Naive thymus-derived CD4-positive, alpha-beta T cell (primary cell): Measurements from ENCODE around the gene CDK3. TPM values are rescaled to one million over a fixed set of nuclear protein-coding genes. Genes with fewer than 3 reads are reported as not detected.

Experiments used
- ATAC-seq: fragments of 150-1000 bp; cut with Tn5 transposase; 2 replicates; pipeline ENCODE4 v1.10.0; 2021; ENCODE audit warnings: mild to moderate bottlenecking, moderate library complexity
- CTCF ChIA-PET: fragments of 350-600 bp; sonication (Branson Sonifier 250); formaldehyde crosslinking; loops from one replicate; lab custom pipeline; 2021; ENCODE audit warnings: antibody characterized with exemption; lab: Charles Lee
- POLR2A ChIA-PET: fragments of 350-600 bp; sonication (Branson Sonifier 250); formaldehyde crosslinking; loops from one replicate; lab custom pipeline; 2021; ENCODE audit warnings: antibody characterized with exemption, inconsistent platforms; lab: Charles Lee
- DNase-seq, 9 donors: peaks; one replicate each; pipeline versions ENCODE4 v3.0.0 to v3.0.0-alpha.2; 2020 to 2022; ENCODE audit warnings: mixed read lengths in 1 of 9
- H3K27ac ChIP-seq: one replicate; pipeline ENCODE4 v1.7.0; 2013; ENCODE audit warnings: mild to moderate bottlenecking, low read depth, low read length, moderate library complexity
- H3K27me3 ChIP-seq, 2 donors: one replicate each; pipeline ENCODE4 v1.7.0; 2013; ENCODE audit warnings: low read length in 2 of 2, mild to moderate bottlenecking in 2 of 2, moderate library complexity in 2 of 2; ENCODE audit not compliant: control insufficient read depth in 2 of 2, insufficient read depth in 2 of 2
- H3K36me3 ChIP-seq, 3 experiments: 1 replicate in 2 of 3; 2 replicates in 1 of 3; pipeline ENCODE4 v1.7.0; 2013; ENCODE audit warnings: low read length in 3 of 3, mild to moderate bottlenecking in 3 of 3, moderate library complexity in 1 of 3; ENCODE audit not compliant: insufficient read depth in 3 of 3, control insufficient read depth in 2 of 3
- H3K4me1 ChIP-seq, 2 donors: one replicate each; pipeline ENCODE4 v1.7.0; 2013; ENCODE audit warnings: low read length in 2 of 2, mild to moderate bottlenecking in 2 of 2, moderate library complexity in 1 of 2; ENCODE audit not compliant: control insufficient read depth in 2 of 2, insufficient read depth in 2 of 2
- H3K4me3 ChIP-seq: 2 replicates; pipeline ENCODE4 v1.7.0; 2013; ENCODE audit warnings: mild to moderate bottlenecking, low read length
- H3K9me3 ChIP-seq, 3 experiments: 1 replicate in 2 of 3; 2 replicates in 1 of 3; pipeline ENCODE4 v1.7.0; 2013; ENCODE audit warnings: low read length in 3 of 3; ENCODE audit not compliant: control insufficient read depth in 2 of 3
- H3K27ac Mint-ChIP-seq, 9 donors: one replicate each; pipeline ENCODE4 v1.8.0; 2020 to 2022; ENCODE audit warnings: mixed read lengths in 9 of 9, mild to moderate bottlenecking in 8 of 9, moderate library complexity in 5 of 9, inconsistent platforms in 2 of 9
- H3K27me3 Mint-ChIP-seq, 5 donors: one replicate each; pipeline ENCODE4 v1.8.0; 2021 to 2022; ENCODE audit warnings: mixed read lengths in 5 of 5, mild to moderate bottlenecking in 1 of 5
- H3K36me3 Mint-ChIP-seq, 5 donors: one replicate each; pipeline ENCODE4 v1.8.0; 2020 to 2022; ENCODE audit warnings: mixed read lengths in 5 of 5, mild to moderate bottlenecking in 3 of 5, inconsistent platforms in 1 of 5
- H3K4me1 Mint-ChIP-seq, 7 donors: one replicate each; pipeline ENCODE4 v1.8.0; 2020 to 2022; ENCODE audit warnings: mixed read lengths in 7 of 7, mild to moderate bottlenecking in 3 of 7, inconsistent platforms in 1 of 7
- H3K4me3 Mint-ChIP-seq, 10 donors: one replicate each; pipeline ENCODE4 v1.8.0; 2020 to 2022; ENCODE audit warnings: mild to moderate bottlenecking in 10 of 10, mixed read lengths in 10 of 10, moderate library complexity in 6 of 10, inconsistent platforms in 2 of 10
- H3K9me3 Mint-ChIP-seq, 11 donors: one replicate each; pipeline ENCODE4 v1.8.0; 2020 to 2022; ENCODE audit warnings: mixed read lengths in 11 of 11, mild to moderate bottlenecking in 4 of 11, inconsistent platforms in 1 of 11, moderate library complexity in 1 of 11
- intact Hi-C, 2 donors: fragments of 100-400 bp; cut with micrococcal nuclease; formaldehyde crosslinking; loops; one replicate each; pipeline ENCODE4 v1.15.1; 2023
- polyA plus RNA-seq, 2 donors: library from polyadenylated mRNA; unstranded; fragments of 300-500 nt; fragmentation: Illumina TruSeq; gene quantifications; one replicate each; pipeline ENCODE4 v1.2.3, GENCODE V29; 2021
- total RNA-seq, 6 experiments: library from RNA in 5 of 6; stranded (reverse) in 5 of 6; gene quantifications; 1 replicate in 5 of 6; 2 replicates in 1 of 6; pipeline ENCODE4 v1.2.3 and lab custom pipeline; 2021 to 2026

Gene CDK3
- total and polyA plus RNA-seq, 7 experiments from 2014 or later = 0.28 to 9.9 (median 7.2) TPM

- Mint-ChIP-seq H3K27me3 (no peaks in the 10 kb centered on the region), H3K27ac (peak overlapping the region in 5 of 9 donors; percentile 4 to 85 (median 45)), H3K4me1 (peaks cover 14 to 24% (median 14%) of the 10 kb centered on the region in 7 donors), H3K9me3 (no peaks in the 10 kb centered on the region), H3K4me3 (peak overlapping the region in 2 of 10 donors; percentile 11 to 34), H3K36me3 (peaks cover 0 to 3% (median 0%) of the 10 kb centered on the region in 5 donors)
- intact Hi-C loops = no loop called here
- Histone ChIP-seq H3K36me3 (peaks cover 0 to 2% (median 0%) of the 10 kb centered on the region in 3 experiments), H3K4me3 (no peak overlapping the region), H3K27me3 (no peaks in the 10 kb centered on the region), H3K27ac (no peak overlapping the region), H3K4me1 (peaks cover 9 to 12% of the 10 kb centered on the region in 2 donors), H3K9me3 (no peaks in the 10 kb centered on the region)
- CTCF ChIA-PET = interaction anchor here (0.6 to 2.1 kb wide), 4 partner anchors 76 to 366 kb away, joined by 3 to 6 read pairs (median 4); no protein-coding TSS in a partner anchor
- POLR2A ChIA-PET = interaction anchor here (0.7 to 2.5 kb wide), 4 partner anchors 18 to 117 kb away, joined by 3 to 10 read pairs (median 4); no protein-coding TSS in a partner anchor
- no peak for ATAC-seq
- DNase-seq = no peak
Measured at GRCh38 chr17:75998327-75998795, 2.3 kb upstream of the CDK3 start.

- Histone ChIP-seq H3K36me3 (no peaks in the 10 kb centered on the region), H3K27me3 (no peaks in the 10 kb centered on the region), H3K4me3 (no peak overlapping the region), H3K27ac (no peak overlapping the region), H3K4me1 (peaks cover 9 to 12% of the 10 kb centered on the region in 2 donors), H3K9me3 (no peaks in the 10 kb centered on the region)
- ATAC-seq (peak; percentile 77), DNase-seq (peak; percentile 27 to 76 (median 56))
- intact Hi-C loops = loop anchor here in 1 of 2 donors (1.0 kb wide), 1 partner anchor 299 kb away; no protein-coding TSS in a partner anchor
- Mint-ChIP-seq H3K4me1 (peaks cover 14 to 25% (median 14%) of the 10 kb centered on the region in 7 donors), H3K36me3 (peaks cover 0 to 3% (median 0%) of the 10 kb centered on the region in 5 donors), H3K4me3 (no peak overlapping the region), H3K9me3 (peaks cover 0 to under 1% (median 0%) of the 10 kb centered on the region in 11 donors), H3K27me3 (no peaks in the 10 kb centered on the region), H3K27ac (peak overlapping the region in 1 of 9 donors; percentile 43)
- POLR2A ChIA-PET = interaction anchor here (0.5 kb wide), 1 partner anchor 142 kb away, joined by 3 read pairs; no protein-coding TSS in a partner anchor
- CTCF ChIA-PET = interaction anchor here (1.0 to 2.9 kb wide), 7 partner anchors 10 to 427 kb away, joined by 3 to 12 read pairs (median 3); partner anchors contain the start of gene UBALD2
Measured at GRCh38 chr17:76000016-76000754, 470 bp upstream of the CDK3 start.

- Mint-ChIP-seq H3K4me3 (no peak overlapping the region), H3K27me3 (no peaks in the 10 kb centered on the region), H3K9me3 (peaks cover 0 to 3% (median 0%) of the 10 kb centered on the region in 11 donors), H3K4me1 (peaks cover 7 to 18% (median 11%) of the 10 kb centered on the region in 7 donors), H3K36me3 (peaks cover 0 to 4% (median under 1%) of the 10 kb centered on the region in 5 donors), H3K27ac (peak overlapping the region in 1 of 9 donors; percentile 31)
- no peak overlapping the region for H3K27ac ChIP-seq
- no peaks in the 10 kb centered on the region for H3K9me3 ChIP-seq
- CTCF ChIA-PET = interaction anchor here (1.0 to 2.9 kb wide), 4 partner anchors 8 to 96 kb away, joined by 3 to 12 read pairs (median 7); no protein-coding TSS in a partner anchor
- intact Hi-C loops = no loop called here
- no peaks in the 10 kb centered on the region for H3K27me3 ChIP-seq
- no peak for DNase-seq
- POLR2A ChIA-PET = no interaction called here
- no peak overlapping the region for H3K4me3 ChIP-seq
- no peaks in the 10 kb centered on the region for H3K36me3 ChIP-seq
- no peak for ATAC-seq
- H3K4me1 ChIP-seq = peaks cover 5% of the 10 kb centered on the region in 2 donors
Measured at GRCh38 chr17:76002100-76002499, 1.4 kb downstream of the CDK3 start.

GRCh38 chr17:76003915-76004314 lies 3.3 kb downstream of the CDK3 start:
- H3K36me3 Mint-ChIP-seq = peaks cover 0 to 4% (median 0%) of the 10 kb centered on the region in 5 donors
- Histone ChIP-seq H3K27me3 (no peaks in the 10 kb centered on the region), H3K9me3 (no peaks in the 10 kb centered on the region), H3K27ac (no peak overlapping the region), H3K36me3 (no peaks in the 10 kb centered on the region), H3K4me1 (no peaks in the 10 kb centered on the region), H3K4me3 (no peak overlapping the region)
- ATAC-seq (no peak), DNase-seq (no peak)
- H3K27ac Mint-ChIP-seq = no peak overlapping the region
- H3K4me1 Mint-ChIP-seq = peaks cover 0 to 7% (median 4%) of the 10 kb centered on the region in 7 donors
- ChIA-PET CTCF (interaction anchor here (0.6 to 3.4 kb wide), 9 partner anchors 10 to 394 kb away, joined by 3 to 33 read pairs (median 3); partner anchors contain the start of gene MRPL38), POLR2A (interaction anchor here (0.7 to 1.8 kb wide), 2 partner anchors 35 to 94 kb away, joined by 3 to 4 read pairs; no protein-coding TSS in a partner anchor)
- peaks cover 0 to 3% (median 0%) of the 10 kb centered on the region in 11 donors for H3K9me3 Mint-ChIP-seq
- intact Hi-C loops = loop anchor here in 1 of 2 donors (2.0 kb wide), 1 partner anchor 251 kb away; no protein-coding TSS in a partner anchor
- H3K4me3 Mint-ChIP-seq = no peak overlapping the region
- H3K27me3 Mint-ChIP-seq = no peaks in the 10 kb centered on the region

GRCh38 chr17:76004750-76005262 lies 4.2 kb downstream of the CDK3 start:
- peaks cover 0 to 3% (median 0%) of the 10 kb centered on the region in 11 donors for H3K9me3 Mint-ChIP-seq
- DNase-seq (no peak), ATAC-seq (no peak)
- no peak overlapping the region for H3K4me3 Mint-ChIP-seq
- Histone ChIP-seq H3K4me3 (no peak overlapping the region), H3K27ac (no peak overlapping the region), H3K9me3 (no peaks in the 10 kb centered on the region), H3K36me3 (no peaks in the 10 kb centered on the region), H3K4me1 (no peaks in the 10 kb centered on the region), H3K27me3 (no peaks in the 10 kb centered on the region)
- no peaks in the 10 kb centered on the region for H3K27me3 Mint-ChIP-seq
- H3K4me1 Mint-ChIP-seq = peaks cover 0 to 7% (median 4%) of the 10 kb centered on the region in 7 donors
- H3K27ac Mint-ChIP-seq = no peak overlapping the region
- intact Hi-C loops = loop anchor here (1.0 to 2.0 kb wide), 4 partner anchors 26 to 252 kb away; partner anchors contain the start of genes ACOX1 (in 1 of the 2), TEN1 (in 1 of the 2) and WBP2 (in 1 of the 2)
- POLR2A ChIA-PET = interaction anchor here (1.4 to 1.8 kb wide), 4 partner anchors 95 to 150 kb away, joined by 3 to 10 read pairs (median 4); partner anchors contain the start of genes MRPL38 and WBP2
- CTCF ChIA-PET = interaction anchor here (0.7 to 3.4 kb wide), 15 partner anchors 8 to 394 kb away, joined by 3 to 33 read pairs (median 4); partner anchors contain the start of gene MRPL38
- peaks cover 0 to 4% (median 0%) of the 10 kb centered on the region in 5 donors for H3K36me3 Mint-ChIP-seq
